Osteocyte (in vitro differentiated cells): ENCODE data around the gene TAS1R1. TPM values are rescaled to one million over a fixed set of nuclear protein-coding genes. Genes with fewer than 3 reads are reported as not detected.

Experiments
- DNase-seq: peaks from one replicate; pipeline ENCODE4 v3.0.0; 2021; ENCODE audit warnings: mixed read lengths; ENCODE audit not compliant: unreplicated experiment; ENCODE audit errors: extremely low spot score
- H3K27ac Mint-ChIP-seq: one replicate; pipeline ENCODE4 v1.8.0; 2021; ENCODE audit warnings: mild to moderate bottlenecking, mixed read lengths; ENCODE audit not compliant: unreplicated experiment
- H3K27me3 Mint-ChIP-seq: one replicate; pipeline ENCODE4 v1.8.0; 2021; ENCODE audit warnings: mixed read lengths; ENCODE audit not compliant: unreplicated experiment
- H3K36me3 Mint-ChIP-seq: one replicate; pipeline ENCODE4 v1.8.0; 2021; ENCODE audit warnings: mixed read lengths; ENCODE audit not compliant: unreplicated experiment
- H3K4me1 Mint-ChIP-seq: one replicate; pipeline ENCODE4 v1.8.0; 2021; ENCODE audit warnings: mixed read lengths; ENCODE audit not compliant: unreplicated experiment
- H3K4me3 Mint-ChIP-seq: one replicate; pipeline ENCODE4 v1.8.0; 2021; ENCODE audit warnings: mild to moderate bottlenecking, moderate library complexity, mixed read lengths; ENCODE audit not compliant: unreplicated experiment
- H3K9me3 Mint-ChIP-seq: one replicate; pipeline ENCODE4 v1.8.0; 2021; ENCODE audit warnings: mixed read lengths; ENCODE audit not compliant: unreplicated experiment
- long read RNA-seq: library from polyadenylated mRNA; unstranded; transcript quantifications from one replicate; pipeline ENCODE4 v2.0.0, GENCODE V29; 2021
- total RNA-seq: library from RNA; stranded (reverse); gene quantifications from 2 replicates; pipeline ENCODE4 v1.2.1, GENCODE V29; 2021
- TF ChIP-seq, protein P1 (sequence below): fragments of 200-600 bp; sonication (generic); IDR thresholded peaks from 2 replicates; pipeline ENCODE4 v1.5.0; 2021; ENCODE audit warnings: antibody characterized with exemption, mild to moderate bottlenecking, moderate library complexity

The TAS1R1 gene
- total RNA-seq: not detected in 2 replicates
- long read RNA-seq: 0 reads

GRCh38 chr1:6554907-6555778 lies at the start of gene TAS1R1:
Gene TAS1R1, plus strand, starts transcription at chr1:6555307. Its CDS starts 67 bp downstream, at chr1:6555374.
- peak within 1 kb of the TSS; percentile 77 for H3K4me3 Mint-ChIP-seq
- peaks cover 3% of the 10 kb centered on the region for H3K36me3 Mint-ChIP-seq
- no peaks in the 10 kb centered on the region for H3K9me3 Mint-ChIP-seq
- H3K27me3 Mint-ChIP-seq: no peaks in the 10 kb centered on the region
- peaks cover 13% of the 10 kb centered on the region for H3K4me1 Mint-ChIP-seq
- DNase-seq: no peak
- TF ChIP-seq, protein P1, sequence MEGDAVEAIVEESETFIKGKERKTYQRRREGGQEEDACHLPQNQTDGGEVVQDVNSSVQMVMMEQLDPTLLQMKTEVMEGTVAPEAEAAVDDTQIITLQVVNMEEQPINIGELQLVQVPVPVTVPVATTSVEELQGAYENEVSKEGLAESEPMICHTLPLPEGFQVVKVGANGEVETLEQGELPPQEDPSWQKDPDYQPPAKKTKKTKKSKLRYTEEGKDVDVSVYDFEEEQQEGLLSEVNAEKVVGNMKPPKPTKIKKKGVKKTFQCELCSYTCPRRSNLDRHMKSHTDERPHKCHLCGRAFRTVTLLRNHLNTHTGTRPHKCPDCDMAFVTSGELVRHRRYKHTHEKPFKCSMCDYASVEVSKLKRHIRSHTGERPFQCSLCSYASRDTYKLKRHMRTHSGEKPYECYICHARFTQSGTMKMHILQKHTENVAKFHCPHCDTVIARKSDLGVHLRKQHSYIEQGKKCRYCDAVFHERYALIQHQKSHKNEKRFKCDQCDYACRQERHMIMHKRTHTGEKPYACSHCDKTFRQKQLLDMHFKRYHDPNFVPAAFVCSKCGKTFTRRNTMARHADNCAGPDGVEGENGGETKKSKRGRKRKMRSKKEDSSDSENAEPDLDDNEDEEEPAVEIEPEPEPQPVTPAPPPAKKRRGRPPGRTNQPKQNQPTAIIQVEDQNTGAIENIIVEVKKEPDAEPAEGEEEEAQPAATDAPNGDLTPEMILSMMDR: no peak
- H3K27ac Mint-ChIP-seq: peak within 1 kb of the TSS; percentile 35

DNA sequence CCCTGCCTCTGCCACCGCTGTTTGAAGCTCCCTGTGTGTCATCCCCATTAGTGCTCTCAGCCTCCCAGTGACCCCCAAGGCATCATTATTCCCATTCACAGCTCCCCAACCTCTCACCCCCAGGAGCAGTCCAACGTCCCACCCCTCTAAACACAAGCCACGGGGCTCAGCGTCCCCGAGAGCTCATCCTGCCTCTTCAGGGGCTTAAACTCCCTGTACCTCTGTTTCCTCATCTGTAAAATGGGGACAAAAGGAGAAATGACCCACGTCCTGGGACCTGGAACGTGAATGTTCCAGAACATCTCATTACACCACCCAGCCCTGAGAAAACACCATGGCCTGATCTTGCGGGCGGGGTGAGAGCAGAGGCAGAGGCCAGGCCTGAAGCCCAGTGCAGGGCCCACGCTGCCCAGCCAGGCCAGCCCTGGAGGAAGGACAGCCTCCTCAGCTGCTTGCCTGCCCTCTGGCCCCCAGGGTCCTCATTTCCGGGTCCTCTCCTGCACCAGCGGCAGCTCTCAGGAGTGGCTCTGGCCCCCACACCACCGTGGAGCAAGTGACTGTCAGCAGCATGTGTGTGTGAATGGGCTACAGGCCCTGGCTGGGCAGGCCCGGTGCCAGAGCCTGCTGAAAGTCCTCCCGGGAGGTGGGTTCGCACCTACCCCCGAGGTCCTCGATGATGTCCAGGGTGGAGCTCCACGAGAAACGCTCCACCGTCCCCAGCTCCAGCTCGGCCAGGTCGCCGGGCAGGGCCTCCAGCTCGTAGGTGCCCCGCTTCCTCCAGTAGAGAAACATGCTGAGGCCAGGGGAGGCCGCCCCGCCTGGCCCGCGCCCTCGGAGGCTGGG lies 49.5 kb upstream of the TAS1R1 start:
- Mint-ChIP-seq H3K9me3 (no peaks in the 10 kb centered on the region), H3K27ac (no peak overlapping the region), H3K4me1 (peaks cover 35% of the 10 kb centered on the region), H3K36me3 (no peaks in the 10 kb centered on the region), H3K4me3 (no peak overlapping the region), H3K27me3 (no peaks in the 10 kb centered on the region)
- TF ChIP-seq, protein P1: no peak
- no peak for DNase-seq

DNA sequence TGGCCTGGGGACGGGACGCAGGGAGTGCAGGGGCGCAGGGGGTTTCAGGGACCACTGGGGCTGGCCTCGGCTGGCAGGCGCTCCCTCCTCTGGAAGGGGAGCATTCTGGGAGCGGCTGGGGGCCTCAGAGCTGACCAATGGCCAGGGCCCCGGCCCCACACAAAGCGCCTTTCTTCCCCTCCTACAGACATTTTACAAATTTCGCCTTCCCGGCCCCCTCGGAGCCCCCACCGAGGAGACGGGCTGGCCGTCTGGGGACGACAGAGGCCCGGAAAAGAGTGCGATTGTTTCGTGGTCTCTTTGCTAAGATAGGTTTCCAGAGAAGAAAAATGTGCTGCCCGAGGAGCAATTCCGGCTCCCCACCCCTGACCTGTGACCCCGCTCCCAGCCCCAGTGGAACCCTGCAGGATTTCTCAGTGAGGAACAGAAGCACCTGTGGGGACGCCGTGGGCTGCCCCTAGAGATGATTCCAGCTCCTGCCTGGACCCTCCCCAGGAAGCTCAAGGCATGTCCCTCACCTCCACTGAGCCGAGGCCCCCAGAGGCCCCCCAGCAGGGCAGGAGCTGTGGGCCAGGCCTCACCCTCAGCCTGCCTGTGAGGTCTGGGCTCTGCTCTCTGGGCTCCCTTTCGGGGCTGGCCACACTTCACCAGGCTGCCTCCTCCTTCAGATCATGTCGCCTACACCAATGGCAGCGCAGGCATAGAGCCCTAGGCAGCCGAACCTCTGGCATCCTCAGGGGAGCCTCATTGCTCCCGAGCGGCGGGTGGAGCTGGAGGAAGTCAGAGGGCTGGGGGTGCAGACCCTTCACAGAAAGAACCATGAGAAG lies 48.7 kb upstream of the TAS1R1 start:
- H3K27me3 Mint-ChIP-seq: no peaks in the 10 kb centered on the region
- TF ChIP-seq, protein P1: no peak
- H3K4me1 Mint-ChIP-seq: peaks cover 29% of the 10 kb centered on the region
- no peak overlapping the region for H3K4me3 Mint-ChIP-seq
- H3K9me3 Mint-ChIP-seq: no peaks in the 10 kb centered on the region
- no peak for DNase-seq
- no peaks in the 10 kb centered on the region for H3K36me3 Mint-ChIP-seq
- H3K27ac Mint-ChIP-seq: no peak overlapping the region

DNA sequence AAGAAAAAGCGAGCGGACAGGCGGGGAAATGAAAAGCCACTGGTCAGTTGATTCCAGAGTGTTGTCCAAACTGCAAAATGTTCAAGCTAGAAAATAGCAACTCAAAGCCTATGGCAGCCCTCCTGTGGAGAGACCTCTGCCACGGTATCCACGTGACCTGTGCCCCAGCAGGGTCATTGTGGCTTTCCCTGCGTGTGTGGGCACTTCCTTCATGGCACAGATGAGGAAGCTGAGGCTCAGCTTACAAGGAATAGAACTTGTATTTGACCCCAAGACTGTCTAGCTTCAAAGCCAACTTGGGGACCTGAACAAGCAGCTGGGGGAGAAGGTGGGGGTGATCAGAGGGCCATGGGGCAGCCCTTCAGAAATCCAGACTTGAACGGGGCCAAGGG lies 48.1 kb upstream of the TAS1R1 start:
- H3K4me1 Mint-ChIP-seq: peaks cover 29% of the 10 kb centered on the region
- no peaks in the 10 kb centered on the region for H3K36me3 Mint-ChIP-seq
- TF ChIP-seq, protein P1: no peak
- no peak overlapping the region for H3K27ac Mint-ChIP-seq
- H3K27me3 Mint-ChIP-seq: no peaks in the 10 kb centered on the region
- H3K9me3 Mint-ChIP-seq: no peaks in the 10 kb centered on the region
- no peak overlapping the region for H3K4me3 Mint-ChIP-seq
- no peak for DNase-seq
